Natural killer cell (primary cell): ENCODE results near the gene ADM5. TPM values are rescaled to one million over a fixed set of nuclear protein-coding genes. Genes with fewer than 3 reads are reported as not detected.
"Not testable (repeated sequence)": the region's sequence is repeated elsewhere in the genome, so short reads cannot be mapped to it uniquely, and the experiment has no call there.

Experiments
- ATAC-seq, 3 donors: fragments of 150-1000 bp in 2 of 3; fragments of 200-7000 bp in 1 of 3; cut with Tn5 transposase; 1 replicate in 1 of 3; 2 replicates in 2 of 3; pipeline ENCODE4 v1.10.0; 2021; ENCODE audit warnings: mild to moderate bottlenecking in 2 of 3, moderate library complexity in 2 of 3
- DNase-seq, 2 donors: peaks; one replicate each; pipeline versions ENCODE4 v3.0.0 to v3.0.0-alpha.2; 2013 to 2021; ENCODE audit warnings: mixed read lengths in 1 of 2
- H3K27ac ChIP-seq: one replicate; pipeline ENCODE4 v1.5.1; 2013; ENCODE audit warnings: mild to moderate bottlenecking, low read length
- H3K27me3 ChIP-seq: one replicate; pipeline ENCODE4 v1.6.1; 2013; ENCODE audit warnings: low read length; ENCODE audit not compliant: control insufficient read depth, insufficient read depth
- H3K36me3 ChIP-seq: one replicate; pipeline ENCODE4 v1.6.1; 2013; ENCODE audit warnings: low read length; ENCODE audit not compliant: control insufficient read depth, insufficient read depth
- H3K4me1 ChIP-seq: one replicate; pipeline ENCODE4 v1.6.1; 2013; ENCODE audit warnings: low read length; ENCODE audit not compliant: control insufficient read depth, insufficient read depth
- H3K4me3 ChIP-seq: one replicate; pipeline ENCODE4 v1.5.1; 2013; ENCODE audit warnings: low read length
- H3K9me3 ChIP-seq: one replicate; pipeline ENCODE4 v1.6.1; 2013; ENCODE audit warnings: low read length; ENCODE audit not compliant: control insufficient read depth, insufficient read depth
- H3K27ac Mint-ChIP-seq, 2 donors: one replicate each; pipeline ENCODE4 v1.8.0; 2022; ENCODE audit warnings: mild to moderate bottlenecking in 2 of 2, mixed read lengths in 2 of 2, moderate library complexity in 1 of 2
- H3K27me3 Mint-ChIP-seq, 2 donors: one replicate each; pipeline ENCODE4 v1.8.0; 2022; ENCODE audit warnings: low read depth in 2 of 2, mixed read lengths in 2 of 2
- H3K36me3 Mint-ChIP-seq: one replicate; pipeline ENCODE4 v1.8.0; 2022; ENCODE audit warnings: mixed read lengths
- H3K4me1 Mint-ChIP-seq, 2 donors: one replicate each; pipeline ENCODE4 v1.8.0; 2022; ENCODE audit warnings: mixed read lengths in 2 of 2
- H3K4me3 Mint-ChIP-seq: one replicate; pipeline ENCODE4 v1.8.0; 2022; ENCODE audit warnings: mild to moderate bottlenecking, moderate library complexity, mixed read lengths
- H3K9me3 Mint-ChIP-seq, 2 donors: one replicate each; pipeline ENCODE4 v1.8.0; 2022; ENCODE audit warnings: mixed read lengths in 2 of 2
- WGBS: methylation state at CpG from one replicate; pipeline ENCODE4 v1.1.7; 2013; ENCODE audit warnings: missing lambda C conversion rate; ENCODE audit not compliant: insufficient coverage; 5-methylcytosine and 5-hydroxymethylcytosine counted together
- intact Hi-C: fragments of 100-400 bp; cut with micrococcal nuclease; formaldehyde crosslinking; loops from one replicate; pipeline ENCODE4 v1.14.2; 2022
- total RNA-seq, 4 donors: library from RNA; stranded (reverse); fragments of 120-200 nt in 1 of 4; gene quantifications; one replicate each; pipeline versions ENCODE4 v1.2.3 to v1.2.4, GENCODE V29; 2013 to 2022
- TF ChIP-seq, protein P1 (sequence below): fragments of 200-600 bp; IDR thresholded peaks from one replicate; pipeline ENCODE4 v1.8.0; 2022; ENCODE audit warnings: antibody characterized with exemption

The ADM5 gene
- total RNA-seq, 3 donors from 2014 or later (not counting 1 experiment from before 2014, with no cell fraction given), result 2.3 to 2.9 (median 2.4) TPM

- H3K36me3 Mint-ChIP-seq, result no peaks in the 10 kb centered on the region
- H3K27ac Mint-ChIP-seq, result no peak overlapping the region
- Histone ChIP-seq H3K4me3 (no peak overlapping the region), H3K27ac (no peak overlapping the region), H3K36me3 (no peaks in the 10 kb centered on the region), H3K27me3 (no peaks in the 10 kb centered on the region), H3K4me1 (peaks cover 16% of the 10 kb centered on the region), H3K9me3 (no peaks in the 10 kb centered on the region)
- no peak overlapping the region for H3K4me3 Mint-ChIP-seq
- peaks cover 8 to 13% of the 10 kb centered on the region in 2 donors for H3K4me1 Mint-ChIP-seq
- WGBS, result 61% methylated on average over 2 of the region's 3 CpGs
- TF ChIP-seq, protein P1, sequence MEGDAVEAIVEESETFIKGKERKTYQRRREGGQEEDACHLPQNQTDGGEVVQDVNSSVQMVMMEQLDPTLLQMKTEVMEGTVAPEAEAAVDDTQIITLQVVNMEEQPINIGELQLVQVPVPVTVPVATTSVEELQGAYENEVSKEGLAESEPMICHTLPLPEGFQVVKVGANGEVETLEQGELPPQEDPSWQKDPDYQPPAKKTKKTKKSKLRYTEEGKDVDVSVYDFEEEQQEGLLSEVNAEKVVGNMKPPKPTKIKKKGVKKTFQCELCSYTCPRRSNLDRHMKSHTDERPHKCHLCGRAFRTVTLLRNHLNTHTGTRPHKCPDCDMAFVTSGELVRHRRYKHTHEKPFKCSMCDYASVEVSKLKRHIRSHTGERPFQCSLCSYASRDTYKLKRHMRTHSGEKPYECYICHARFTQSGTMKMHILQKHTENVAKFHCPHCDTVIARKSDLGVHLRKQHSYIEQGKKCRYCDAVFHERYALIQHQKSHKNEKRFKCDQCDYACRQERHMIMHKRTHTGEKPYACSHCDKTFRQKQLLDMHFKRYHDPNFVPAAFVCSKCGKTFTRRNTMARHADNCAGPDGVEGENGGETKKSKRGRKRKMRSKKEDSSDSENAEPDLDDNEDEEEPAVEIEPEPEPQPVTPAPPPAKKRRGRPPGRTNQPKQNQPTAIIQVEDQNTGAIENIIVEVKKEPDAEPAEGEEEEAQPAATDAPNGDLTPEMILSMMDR, result no peak
- intact Hi-C loops, result loop anchor here (2.0 kb wide), 1 partner anchor 51 kb away; the partner anchor contains the start of gene AP2A1
- ATAC-seq (no peak), DNase-seq (no peak)
- H3K9me3 Mint-ChIP-seq, result no peaks in the 10 kb centered on the region
- peaks cover 0 to 4% of the 10 kb centered on the region in 2 donors for H3K27me3 Mint-ChIP-seq
Measured at GRCh38 chr19:49716154-49716553, 26.8 kb downstream of the ADM5 start.

- H3K27me3 Mint-ChIP-seq, result no peaks in the 10 kb centered on the region
- peak overlapping the region; percentile 79 to 89 for H3K27ac Mint-ChIP-seq
- no peak for ATAC-seq
- WGBS, result 96% methylated on average over 8 of the region's 8 CpGs
- Histone ChIP-seq H3K36me3 (no peaks in the 10 kb centered on the region), H3K4me1 (peaks cover 16% of the 10 kb centered on the region), H3K27me3 (no peaks in the 10 kb centered on the region), H3K27ac (no peak overlapping the region), H3K4me3 (no peak overlapping the region), H3K9me3 (no peaks in the 10 kb centered on the region)
- no peaks in the 10 kb centered on the region for H3K9me3 Mint-ChIP-seq
- intact Hi-C loops, result no loop called here
- H3K4me1 Mint-ChIP-seq, result peaks cover 8% of the 10 kb centered on the region in 2 donors
- peak overlapping the region; percentile 92 for H3K4me3 Mint-ChIP-seq
- TF ChIP-seq, protein P1, result no peak
- H3K36me3 Mint-ChIP-seq, result no peaks in the 10 kb centered on the region
- no peak for DNase-seq
Measured at GRCh38 chr19:49718511-49718910, 29.1 kb downstream of the ADM5 start.

- Histone ChIP-seq H3K4me1 (peaks cover 16% of the 10 kb centered on the region), H3K27ac (no peak overlapping the region), H3K9me3 (no peaks in the 10 kb centered on the region), H3K36me3 (no peaks in the 10 kb centered on the region), H3K4me3 (no peak overlapping the region), H3K27me3 (no peaks in the 10 kb centered on the region)
- no peaks in the 10 kb centered on the region for H3K36me3 Mint-ChIP-seq
- TF ChIP-seq, protein P1, result no peak
- DNase-seq (no peak), ATAC-seq (no peak)
- peak overlapping the region in 1 of 2 donors; percentile 13 for H3K27ac Mint-ChIP-seq
- peaks cover 8% of the 10 kb centered on the region in 2 donors for H3K4me1 Mint-ChIP-seq
- peak overlapping the region; percentile 47 for H3K4me3 Mint-ChIP-seq
- WGBS, result 77% methylated on average over 6 of the region's 6 CpGs
- no peaks in the 10 kb centered on the region for H3K27me3 Mint-ChIP-seq
- no peaks in the 10 kb centered on the region for H3K9me3 Mint-ChIP-seq
- intact Hi-C loops, result no loop called here
Measured at GRCh38 chr19:49718991-49719390, 29.6 kb downstream of the ADM5 start.

- ATAC-seq, H3K27me3 Mint-ChIP-seq, H3K4me3 ChIP-seq, H3K4me1 Mint-ChIP-seq, H3K9me3 Mint-ChIP-seq, intact Hi-C loops, H3K36me3 Mint-ChIP-seq, H3K27me3 ChIP-seq, H3K4me3 Mint-ChIP-seq, H3K27ac ChIP-seq, H3K9me3 ChIP-seq, DNase-seq, H3K36me3 ChIP-seq: not testable (repeated sequence)
- peak overlapping the region in 1 of 2 donors; percentile 13 for H3K27ac Mint-ChIP-seq
- WGBS, result 89% methylated on average over 22 of the region's 22 CpGs
- peaks cover 16% of the 10 kb centered on the region for H3K4me1 ChIP-seq
Measured at GRCh38 chr19:49719420-49719819, 30.0 kb downstream of the ADM5 start.
